ENCODE results near the gene MAP2K3.

The MAP2K3 gene

GRCh38 chr17:21363776-21364642, 79.5 kb downstream of the MAP2K3 start:
- Histone ChIP-seq H3K4me3 (no peak overlapping the region), H3K27ac (no peak overlapping the region)
- DNase-seq (ENCODE audit: low spot score) = no peak
- TF ChIP-seq, protein P1, sequence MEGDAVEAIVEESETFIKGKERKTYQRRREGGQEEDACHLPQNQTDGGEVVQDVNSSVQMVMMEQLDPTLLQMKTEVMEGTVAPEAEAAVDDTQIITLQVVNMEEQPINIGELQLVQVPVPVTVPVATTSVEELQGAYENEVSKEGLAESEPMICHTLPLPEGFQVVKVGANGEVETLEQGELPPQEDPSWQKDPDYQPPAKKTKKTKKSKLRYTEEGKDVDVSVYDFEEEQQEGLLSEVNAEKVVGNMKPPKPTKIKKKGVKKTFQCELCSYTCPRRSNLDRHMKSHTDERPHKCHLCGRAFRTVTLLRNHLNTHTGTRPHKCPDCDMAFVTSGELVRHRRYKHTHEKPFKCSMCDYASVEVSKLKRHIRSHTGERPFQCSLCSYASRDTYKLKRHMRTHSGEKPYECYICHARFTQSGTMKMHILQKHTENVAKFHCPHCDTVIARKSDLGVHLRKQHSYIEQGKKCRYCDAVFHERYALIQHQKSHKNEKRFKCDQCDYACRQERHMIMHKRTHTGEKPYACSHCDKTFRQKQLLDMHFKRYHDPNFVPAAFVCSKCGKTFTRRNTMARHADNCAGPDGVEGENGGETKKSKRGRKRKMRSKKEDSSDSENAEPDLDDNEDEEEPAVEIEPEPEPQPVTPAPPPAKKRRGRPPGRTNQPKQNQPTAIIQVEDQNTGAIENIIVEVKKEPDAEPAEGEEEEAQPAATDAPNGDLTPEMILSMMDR (IDR thresholded peaks at IDR 0.05) = no peak
